ENCODE results near the gene EIF4G2. TPM values are rescaled to one million over a fixed set of nuclear protein-coding genes. Genes with fewer than 3 reads are reported as not detected.
"Not testable (repeated sequence)": the region's sequence is repeated elsewhere in the genome, so short reads cannot be mapped to it uniquely, and the experiment has no call there.

The EIF4G2 gene
- total and polyA plus RNA-seq, 2 donors: 381 to 646 TPM

DNA sequence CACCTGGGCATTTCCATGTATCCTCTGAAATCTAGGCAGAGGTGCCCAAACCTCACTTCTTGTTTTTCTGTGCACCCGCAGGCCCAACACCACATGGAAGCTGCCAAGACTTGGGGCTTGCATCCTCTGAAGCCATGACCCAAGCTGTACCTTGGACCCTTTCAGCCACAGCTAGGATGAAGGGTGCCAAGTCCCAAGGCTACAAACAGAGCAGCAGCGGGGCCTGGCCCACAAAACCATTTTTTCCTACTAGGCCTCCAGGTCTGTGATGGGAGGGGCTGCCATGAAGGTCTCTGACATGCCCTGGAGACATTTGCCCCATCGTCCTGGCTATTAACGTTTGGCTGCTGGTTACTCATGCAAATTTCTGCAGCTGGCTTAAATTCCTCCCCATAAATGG is 20.4 kb upstream of the EIF4G2 start:
- no peak for DNase-seq (ENCODE audit: extremely low spot score)
- Histone ChIP-seq H3K36me3 (ENCODE audit: insufficient read depth) (no peaks in the 10 kb centered on the region), H3K27ac (ENCODE audit: low read depth) (no peak overlapping the region), H3K4me3 (ENCODE audit: low read depth, low read length) (no peak overlapping the region), H3K4me1 (ENCODE audit: insufficient read depth) (no peaks in the 10 kb centered on the region)
- 93% methylated on average over 4 of the region's 4 CpGs for WGBS

DNA sequence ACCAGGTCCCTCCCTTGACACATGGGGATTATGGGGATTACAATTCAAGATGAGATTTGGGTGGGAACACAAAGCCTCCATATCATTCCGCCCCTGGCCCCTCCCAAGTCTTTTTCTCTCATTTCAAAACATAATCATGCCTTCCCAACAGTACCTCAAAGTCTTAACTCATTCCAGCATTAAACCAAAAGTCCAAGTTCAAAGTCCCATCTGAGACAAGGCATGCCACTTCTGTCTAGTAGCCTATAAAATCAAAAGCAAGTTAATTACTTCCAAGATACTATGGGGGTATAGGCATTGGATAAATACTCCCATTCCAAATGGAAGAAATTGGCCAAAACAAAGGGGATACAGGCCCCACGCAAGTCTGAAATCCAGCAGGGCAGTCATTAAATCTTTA is 19.7 kb upstream of the EIF4G2 start:
- WGBS: 98% methylated on average over 2 of the region's 2 CpGs
- Histone ChIP-seq H3K36me3 (ENCODE audit: insufficient read depth) (no peaks in the 10 kb centered on the region), H3K4me3 (ENCODE audit: low read depth, low read length) (no peak overlapping the region)

GRCh38 chr11:10824888-10825287 is 16.2 kb upstream of the EIF4G2 start:
- DNase-seq (ENCODE audit: extremely low spot score): no peak
- H3K27ac ChIP-seq (ENCODE audit: low read depth): no peak overlapping the region
- 69% methylated on average over 3 of the region's 3 CpGs for WGBS

More for the DNA sequence above, 19.7 kb upstream of the EIF4G2 start:
- Histone ChIP-seq H3K4me1 (ENCODE audit: insufficient read depth) (no peaks in the 10 kb centered on the region), H3K27ac (ENCODE audit: low read depth) (no peak overlapping the region)
- no peak for DNase-seq (ENCODE audit: extremely low spot score)

DNA sequence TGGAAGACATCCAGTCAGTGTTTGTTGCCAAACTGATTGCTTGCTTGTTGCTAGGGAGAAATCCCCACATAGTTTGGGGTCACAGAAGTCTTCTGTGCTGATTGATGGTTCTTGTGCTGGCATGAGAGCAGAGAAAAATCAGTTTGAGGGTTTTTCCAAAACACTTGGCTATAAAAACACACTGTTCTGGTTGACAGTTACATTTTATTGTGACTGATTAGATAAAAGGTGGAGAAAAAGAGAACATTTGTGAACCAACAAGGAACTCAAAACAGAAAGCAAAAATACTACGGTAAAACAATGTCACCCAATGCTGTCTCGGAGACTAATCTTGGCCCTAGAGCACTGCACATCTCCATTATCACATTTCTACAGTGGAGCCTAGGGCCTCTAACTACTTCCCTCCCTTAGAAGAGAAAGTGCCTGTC is 14.4 kb upstream of the EIF4G2 start:
- Histone ChIP-seq H3K4me1 (ENCODE audit: insufficient read depth) (no peaks in the 10 kb centered on the region), H3K27ac (ENCODE audit: low read depth) (no peak overlapping the region), H3K36me3 (ENCODE audit: insufficient read depth) (peaks cover 1% of the 10 kb centered on the region), H3K4me3 (ENCODE audit: low read depth, low read length) (no peak overlapping the region)
- no peak for DNase-seq (ENCODE audit: extremely low spot score)
- 60% methylated on average over 2 of the region's 2 CpGs for WGBS

More at GRCh38 chr11:10824888-10825287, 16.2 kb upstream of the EIF4G2 start:
- H3K4me1 ChIP-seq (ENCODE audit: insufficient read depth): no peaks in the 10 kb centered on the region
- no peak overlapping the region for H3K4me3 ChIP-seq (ENCODE audit: low read depth, low read length)
- H3K36me3 ChIP-seq (ENCODE audit: insufficient read depth): peaks cover 1% of the 10 kb centered on the region

DNA sequence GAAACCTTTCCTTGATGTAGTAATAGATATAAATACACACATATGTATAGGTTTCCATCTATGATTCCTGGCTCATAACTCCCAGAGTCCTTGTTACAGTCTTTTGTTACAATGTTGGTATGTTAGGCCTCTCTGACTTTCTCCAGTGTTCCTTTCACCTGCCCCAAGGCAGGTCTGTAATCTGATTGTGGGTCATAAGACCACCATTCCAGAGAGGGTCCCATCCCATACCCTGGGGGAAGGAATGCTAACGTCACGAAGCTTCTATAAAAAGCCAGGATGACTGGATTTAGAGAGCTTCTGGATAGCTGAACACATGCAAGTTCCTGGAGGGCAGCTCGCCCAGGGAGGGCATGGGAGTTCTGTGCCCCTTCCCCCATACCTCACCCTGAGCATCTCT is 13.8 kb upstream of the EIF4G2 start:
- not testable (repeated sequence) for H3K4me3 ChIP-seq (ENCODE audit: low read depth, low read length); H3K36me3 ChIP-seq (ENCODE audit: insufficient read depth); DNase-seq (ENCODE audit: extremely low spot score); H3K4me1 ChIP-seq (ENCODE audit: insufficient read depth); H3K27ac ChIP-seq (ENCODE audit: low read depth)
- 80% methylated on average over 3 of the region's 3 CpGs for whole genome bisulfite sequencing

DNA sequence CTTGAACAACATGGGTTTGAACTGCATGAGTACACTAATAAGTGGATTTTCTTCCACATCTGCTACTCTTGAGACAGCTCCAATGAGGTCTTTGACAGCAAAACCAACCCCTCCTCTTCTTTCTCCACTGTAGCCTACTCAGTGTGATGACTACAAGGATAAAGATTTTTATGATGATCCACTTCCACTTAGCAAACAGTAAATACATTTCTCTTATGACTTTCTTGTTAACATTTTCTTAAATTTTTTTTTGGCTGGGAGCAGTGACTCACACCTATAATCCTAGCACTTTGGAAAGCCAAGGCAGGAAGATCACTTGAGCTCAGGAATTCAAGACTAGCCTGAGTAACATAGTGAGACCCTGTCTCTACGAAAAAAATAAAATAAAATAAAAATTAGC is 9.9 kb upstream of the EIF4G2 start:
- 58% methylated on average over 1 of the region's 1 CpG for WGBS

DNA sequence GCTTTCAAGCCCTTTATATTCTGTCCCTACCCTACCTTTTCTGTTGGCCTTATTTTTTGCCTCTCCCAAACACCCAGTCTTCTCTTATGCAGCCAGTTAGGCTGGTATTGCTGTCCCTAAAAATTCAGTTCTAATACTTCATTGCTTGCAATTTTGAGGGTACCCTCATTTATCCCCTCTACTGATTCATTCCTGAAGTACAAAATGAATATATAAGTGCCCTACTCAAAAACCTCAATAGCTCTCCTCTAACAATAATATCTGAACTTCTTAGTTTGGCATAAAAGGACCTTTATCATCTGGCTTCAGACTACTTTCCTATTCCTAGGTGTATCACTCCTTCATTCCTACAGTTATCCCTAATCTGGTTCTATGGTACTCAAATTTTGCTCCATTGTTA is 5.2 kb upstream of the EIF4G2 start:
- no peak overlapping the region for H3K27ac ChIP-seq (ENCODE audit: low read depth)
- no peak for DNase-seq (ENCODE audit: extremely low spot score)

More for the DNA sequence above, 9.9 kb upstream of the EIF4G2 start:
- DNase-seq (ENCODE audit: extremely low spot score): no peak
- H3K4me3 ChIP-seq (ENCODE audit: low read depth, low read length): no peak overlapping the region
- no peak overlapping the region for H3K27ac ChIP-seq (ENCODE audit: low read depth)
- peaks cover 1% of the 10 kb centered on the region for H3K36me3 ChIP-seq (ENCODE audit: insufficient read depth)
- H3K4me1 ChIP-seq (ENCODE audit: insufficient read depth): no peaks in the 10 kb centered on the region

DNA sequence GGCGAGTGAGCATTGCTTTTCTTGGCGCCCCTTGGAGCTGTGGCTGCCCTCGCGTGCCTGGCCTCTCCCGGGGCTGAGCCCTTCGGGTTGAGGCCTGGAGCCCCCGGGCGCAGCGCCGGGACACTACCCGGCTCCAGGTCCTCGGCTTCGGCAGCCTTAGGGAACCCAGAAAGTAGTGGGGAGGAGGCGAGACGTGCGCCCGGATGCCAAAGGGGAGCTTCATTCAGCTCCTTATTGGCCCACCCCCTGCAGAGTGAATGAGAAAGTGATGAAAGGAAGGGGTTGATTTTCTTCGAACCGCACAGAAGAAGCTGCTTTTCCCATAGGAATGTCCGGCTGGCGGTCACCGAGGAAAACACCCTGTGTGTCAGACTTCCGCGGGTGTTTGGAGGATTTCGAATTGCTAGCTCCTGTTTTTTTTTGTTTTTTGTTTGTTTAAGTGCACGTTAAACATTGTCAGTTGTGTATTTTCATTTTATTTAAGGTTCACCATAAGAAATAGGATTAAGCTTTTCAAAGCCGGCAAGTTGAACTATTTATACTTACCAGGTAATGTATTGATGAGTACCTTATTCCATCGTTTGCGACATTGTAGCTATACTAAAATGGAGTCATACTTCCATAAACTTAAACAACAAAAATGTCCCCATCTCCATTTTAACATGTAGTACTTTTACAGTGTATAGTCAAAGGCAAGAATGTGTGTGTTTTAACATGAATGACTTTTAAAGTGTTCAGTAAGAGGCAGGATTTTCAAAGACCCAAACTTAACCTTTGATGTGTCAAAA is 841 bp upstream of the EIF4G2 start:
- peaks cover 7% of the 10 kb centered on the region for H3K36me3 ChIP-seq (ENCODE audit: insufficient read depth)
- H3K27ac ChIP-seq (ENCODE audit: low read depth): peak overlapping the region; percentile 93
- peak overlapping the region; percentile 52 for H3K4me3 ChIP-seq (ENCODE audit: low read depth, low read length)
- DNase-seq (ENCODE audit: extremely low spot score): no peak
- WGBS: 3% methylated on average over 29 of the region's 29 CpGs
- no peaks in the 10 kb centered on the region for H3K4me1 ChIP-seq (ENCODE audit: insufficient read depth)

More for the DNA sequence above, 5.2 kb upstream of the EIF4G2 start:
- Histone ChIP-seq H3K36me3 (ENCODE audit: insufficient read depth) (no peaks in the 10 kb centered on the region), H3K4me1 (ENCODE audit: insufficient read depth) (no peaks in the 10 kb centered on the region), H3K4me3 (ENCODE audit: low read depth, low read length) (no peak overlapping the region)

DNA sequence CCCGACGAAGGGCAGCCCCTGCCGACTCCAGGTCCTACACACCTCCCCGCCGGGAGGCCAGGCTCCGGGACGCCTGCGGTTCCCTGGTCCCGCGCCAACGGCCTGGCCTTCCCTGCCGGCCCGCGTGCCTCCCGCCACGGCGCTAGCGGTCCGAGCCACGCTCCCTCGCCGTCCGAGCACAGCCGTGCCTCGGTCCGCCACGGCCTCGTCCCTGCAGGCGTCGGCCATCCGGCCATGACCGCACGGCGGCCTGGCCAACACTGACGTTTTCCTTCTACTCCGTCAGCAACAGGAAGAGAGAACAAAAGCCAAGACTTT is 532 bp downstream of the EIF4G2 start:
- H3K4me3 ChIP-seq (ENCODE audit: low read depth, low read length): peak overlapping the region; percentile 98
- no peaks in the 10 kb centered on the region for H3K4me1 ChIP-seq (ENCODE audit: insufficient read depth)
- DNase-seq (ENCODE audit: extremely low spot score): no peak
- peak overlapping the region; percentile 98 for H3K27ac ChIP-seq (ENCODE audit: low read depth)
- under 1% methylated on average over 36 of the region's 36 CpGs for WGBS
- peaks cover 12% of the 10 kb centered on the region for H3K36me3 ChIP-seq (ENCODE audit: insufficient read depth)

DNA sequence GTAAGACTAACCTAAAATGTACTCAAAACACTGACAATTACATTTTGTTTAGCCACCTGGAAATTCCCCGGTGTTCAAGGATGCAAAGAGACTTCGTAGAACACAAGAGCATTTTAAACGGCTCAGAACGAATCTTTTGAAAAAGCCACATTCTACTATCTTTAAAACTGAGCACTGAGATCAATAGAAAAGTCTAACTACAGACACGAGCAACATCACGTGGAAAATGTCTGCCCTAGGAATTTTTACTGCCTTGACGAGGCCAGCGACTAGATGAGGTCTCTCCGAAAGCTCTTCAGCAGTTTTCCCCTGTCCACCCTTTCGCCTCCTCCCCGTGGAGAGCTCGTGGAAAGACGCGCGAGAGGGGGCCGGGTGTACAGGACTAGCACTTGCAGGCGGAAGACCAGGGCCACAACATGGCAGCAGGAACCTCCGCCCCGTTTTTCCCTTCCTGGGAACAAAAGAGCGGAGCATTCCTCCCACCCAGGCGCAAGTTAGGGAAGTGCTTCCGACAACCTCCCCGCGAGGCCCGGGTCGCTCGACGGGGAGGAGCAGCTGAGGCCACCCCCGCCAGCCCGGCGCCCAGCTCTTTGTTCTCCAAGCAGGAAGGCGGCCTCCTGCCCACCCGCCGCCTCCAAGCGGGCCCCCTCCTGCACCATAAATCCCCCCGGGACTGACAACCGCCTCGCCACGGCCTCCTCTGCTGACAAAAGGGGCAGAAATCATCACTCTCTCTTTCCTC is 1.1 kb downstream of the EIF4G2 start:
- WGBS: under 1% methylated on average over 39 of the region's 39 CpGs

DNA sequence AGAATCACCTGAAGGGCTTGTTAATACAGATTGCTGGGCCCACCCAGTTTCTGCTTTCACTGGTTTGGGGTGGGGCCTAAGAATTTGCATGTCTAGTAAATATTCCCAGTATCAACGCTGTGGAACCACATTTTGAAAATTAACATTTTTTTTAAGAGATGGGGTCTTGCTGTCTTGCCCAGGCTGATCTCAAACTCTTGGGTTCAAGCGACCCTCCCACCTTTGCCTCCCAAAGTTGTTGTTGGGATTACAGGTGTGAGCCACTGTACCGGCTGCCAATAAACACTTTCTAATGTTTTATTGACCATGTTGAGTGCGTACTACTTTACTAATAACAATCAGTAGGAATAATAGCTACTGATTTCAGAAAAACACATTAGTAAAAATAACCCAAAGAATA is 2.5 kb downstream of the EIF4G2 start:
- WGBS: 75% methylated on average over 4 of the region's 4 CpGs
- no peak overlapping the region for H3K27ac ChIP-seq (ENCODE audit: low read depth)

More for the DNA sequence above, 1.1 kb downstream of the EIF4G2 start:
- Histone ChIP-seq H3K36me3 (ENCODE audit: insufficient read depth) (peaks cover 12% of the 10 kb centered on the region), H3K4me1 (ENCODE audit: insufficient read depth) (no peaks in the 10 kb centered on the region), H3K27ac (ENCODE audit: low read depth) (peak overlapping the region; percentile 98), H3K4me3 (ENCODE audit: low read depth, low read length) (peak overlapping the region; percentile 98)
- DNase-seq (ENCODE audit: extremely low spot score): no peak

GRCh38 chr11:10805741-10806140 is 3.0 kb downstream of the EIF4G2 start:
- Histone ChIP-seq H3K4me1 (ENCODE audit: insufficient read depth) (no peaks in the 10 kb centered on the region), H3K27ac (ENCODE audit: low read depth) (no peak overlapping the region), H3K36me3 (ENCODE audit: insufficient read depth) (peaks cover 20% of the 10 kb centered on the region), H3K4me3 (ENCODE audit: low read depth, low read length) (no peak overlapping the region)
- 79% methylated on average over 8 of the region's 8 CpGs for WGBS
- DNase-seq (ENCODE audit: extremely low spot score): no peak

More for the DNA sequence above, 2.5 kb downstream of the EIF4G2 start:
- H3K36me3 ChIP-seq (ENCODE audit: insufficient read depth): peaks cover 20% of the 10 kb centered on the region
- H3K4me1 ChIP-seq (ENCODE audit: insufficient read depth): no peaks in the 10 kb centered on the region
- no peak for DNase-seq (ENCODE audit: extremely low spot score)
- H3K4me3 ChIP-seq (ENCODE audit: low read depth, low read length): no peak overlapping the region

- Histone ChIP-seq H3K4me3 (ENCODE audit: low read depth, low read length) (no peak overlapping the region), H3K27ac (ENCODE audit: low read depth) (no peak overlapping the region), H3K4me1 (ENCODE audit: insufficient read depth) (no peaks in the 10 kb centered on the region), H3K36me3 (ENCODE audit: insufficient read depth) (peaks cover 28% of the 10 kb centered on the region)
- WGBS: 76% methylated on average over 6 of the region's 6 CpGs
- no peak for DNase-seq (ENCODE audit: extremely low spot score)
These were observed 5.0 kb downstream of the EIF4G2 start for GRCh38 chr11:10803676-10804075.

- peaks cover 27% of the 10 kb centered on the region for H3K36me3 ChIP-seq (ENCODE audit: insufficient read depth)
- no peaks in the 10 kb centered on the region for H3K4me1 ChIP-seq (ENCODE audit: insufficient read depth)
- no peak overlapping the region for H3K27ac ChIP-seq (ENCODE audit: low read depth)
- 92% methylated on average over 2 of the region's 2 CpGs for WGBS
- H3K4me3 ChIP-seq (ENCODE audit: low read depth, low read length): no peak overlapping the region
- no peak for DNase-seq (ENCODE audit: extremely low spot score)
These were observed 8.4 kb downstream of the EIF4G2 start for GRCh38 chr11:10800292-10800691.
